ENCODE data around the gene AFAP1L1. TPM values are rescaled to one million over a fixed set of nuclear protein-coding genes. Genes with fewer than 3 reads are reported as not detected.

The AFAP1L1 gene
- total and polyA plus RNA-seq, 5 donors: 26.2 to 59.7 (median 40.3) TPM

- Histone ChIP-seq H3K27ac (ENCODE audit: low read length) (no peak overlapping the region), H3K27me3 (ENCODE audit: control insufficient read depth, insufficient read depth) (no peaks in the 10 kb centered on the region), H3K4me3 (ENCODE audit: low read length) (no peak overlapping the region), H3K4me1 (ENCODE audit: control insufficient read depth, insufficient read depth, low read length) (no peaks in the 10 kb centered on the region), H3K9me3 (ENCODE audit: control insufficient read depth, low read length) (no peaks in the 10 kb centered on the region)
- no peak for DNase-seq
- intact Hi-C loops (cut with DNase I): loop anchor here in 1 of 4 donors (10.0 kb wide), 1 partner anchor 190 kb away; no protein-coding TSS in a partner anchor
- WGBS: 81% methylated on average over 3 of the region's 3 CpGs
- no peak for ATAC-seq
These were observed 103.1 kb downstream of the AFAP1L1 start for GRCh38 chr5:149374801-149375200.

GRCh38 chr5:149375434-149375833, 103.8 kb downstream of the AFAP1L1 start:
- ATAC-seq: no peak
- H3K4me1 ChIP-seq (ENCODE audit: control insufficient read depth, insufficient read depth, low read length): no peaks in the 10 kb centered on the region

GRCh38 chr5:149376104-149376503, 104.4 kb downstream of the AFAP1L1 start:
- H3K9me3 ChIP-seq (ENCODE audit: control insufficient read depth, low read length): no peaks in the 10 kb centered on the region
- 95% methylated on average over 12 of the region's 12 CpGs for WGBS
- intact Hi-C loops (cut with DNase I): loop anchor here in 1 of 4 donors (10.0 kb wide), 1 partner anchor 189 kb away; no protein-coding TSS in a partner anchor
- no peak for DNase-seq
- ATAC-seq: no peak
- H3K4me3 ChIP-seq (ENCODE audit: low read length): no peak overlapping the region
- H3K27me3 ChIP-seq (ENCODE audit: control insufficient read depth, insufficient read depth): no peaks in the 10 kb centered on the region
- H3K27ac ChIP-seq (ENCODE audit: low read length): no peak overlapping the region
- no peaks in the 10 kb centered on the region for H3K4me1 ChIP-seq (ENCODE audit: control insufficient read depth, insufficient read depth, low read length)

More at GRCh38 chr5:149375434-149375833, 103.8 kb downstream of the AFAP1L1 start:
- Histone ChIP-seq H3K27ac (ENCODE audit: low read length) (no peak overlapping the region), H3K9me3 (ENCODE audit: control insufficient read depth, low read length) (no peaks in the 10 kb centered on the region), H3K4me3 (ENCODE audit: low read length) (no peak overlapping the region), H3K27me3 (ENCODE audit: control insufficient read depth, insufficient read depth) (no peaks in the 10 kb centered on the region)
- no peak for DNase-seq
- intact Hi-C loops (cut with DNase I): loop anchor here in 1 of 4 donors (10.0 kb wide), 1 partner anchor 189 kb away; no protein-coding TSS in a partner anchor
- 91% methylated on average over 6 of the region's 6 CpGs for WGBS

GRCh38 chr5:149376711-149377447, 105.2 kb downstream of the AFAP1L1 start:
- H3K4me1 ChIP-seq (ENCODE audit: control insufficient read depth, insufficient read depth, low read length): peaks cover 3% of the 10 kb centered on the region
- no peaks in the 10 kb centered on the region for H3K9me3 ChIP-seq (ENCODE audit: control insufficient read depth, low read length)
- no peaks in the 10 kb centered on the region for H3K27me3 ChIP-seq (ENCODE audit: control insufficient read depth, insufficient read depth)
- WGBS: 94% methylated on average over 7 of the region's 7 CpGs
- H3K4me3 ChIP-seq (ENCODE audit: low read length): no peak overlapping the region
- H3K27ac ChIP-seq (ENCODE audit: low read length): no peak overlapping the region
- no peak for DNase-seq
- intact Hi-C loops (cut with DNase I): loop anchor here in 1 of 4 donors (10.0 kb wide), 1 partner anchor 188 kb away; no protein-coding TSS in a partner anchor
- no peak for ATAC-seq

GRCh38 chr5:149378241-149378820, 106.7 kb downstream of the AFAP1L1 start:
- Histone ChIP-seq H3K4me1 (ENCODE audit: control insufficient read depth, insufficient read depth, low read length) (peaks cover 3% of the 10 kb centered on the region), H3K9me3 (ENCODE audit: control insufficient read depth, low read length) (no peaks in the 10 kb centered on the region), H3K27me3 (ENCODE audit: control insufficient read depth, insufficient read depth) (no peaks in the 10 kb centered on the region), H3K4me3 (ENCODE audit: low read length) (no peak overlapping the region), H3K27ac (ENCODE audit: low read length) (no peak overlapping the region)
- DNase-seq: no peak
- ATAC-seq: no peak
- intact Hi-C loops (cut with DNase I): loop anchor here in 1 of 4 donors (10.0 kb wide), 1 partner anchor 186 kb away; no protein-coding TSS in a partner anchor
- 54% methylated on average over 5 of the region's 5 CpGs for WGBS

GRCh38 chr5:149379177-149379761, 107.6 kb downstream of the AFAP1L1 start, which contains the start of gene IL17B:
TSS of gene IL17B (minus strand) at chr5:149379292. CDS start at chr5:149379225, 67 bp downstream.
- DNase-seq: no peak
- no peak for ATAC-seq
- Histone ChIP-seq H3K27ac (ENCODE audit: low read length) (no peak within 1 kb of the TSS), H3K27me3 (ENCODE audit: control insufficient read depth, insufficient read depth) (no peaks in the 10 kb centered on the region), H3K4me3 (ENCODE audit: low read length) (no peak within 1 kb of the TSS), H3K4me1 (ENCODE audit: control insufficient read depth, insufficient read depth, low read length) (peaks cover 6% of the 10 kb centered on the region), H3K9me3 (ENCODE audit: control insufficient read depth, low read length) (no peaks in the 10 kb centered on the region)
- intact Hi-C loops (cut with DNase I): loop anchor here in 1 of 4 donors (10.0 kb wide), 1 partner anchor 186 kb away; no protein-coding TSS in a partner anchor
- 75% methylated on average over 22 of the region's 22 CpGs for WGBS

- WGBS: 68% methylated on average over 5 of the region's 5 CpGs
- intact Hi-C loops (cut with DNase I): loop anchor here in 3 of 4 donors (2.0 to 10.0 kb wide), 4 partner anchors 52 to 187 kb away; no protein-coding TSS in a partner anchor
- no peak overlapping the region for H3K27ac ChIP-seq (ENCODE audit: low read length)
- no peaks in the 10 kb centered on the region for H3K27me3 ChIP-seq (ENCODE audit: control insufficient read depth, insufficient read depth)
- no peak for DNase-seq
- H3K9me3 ChIP-seq (ENCODE audit: control insufficient read depth, low read length): no peaks in the 10 kb centered on the region
- H3K4me1 ChIP-seq (ENCODE audit: control insufficient read depth, insufficient read depth, low read length): peaks cover 6% of the 10 kb centered on the region
- ATAC-seq: no peak
- H3K4me3 ChIP-seq (ENCODE audit: low read length): no peak overlapping the region
These were observed 108.2 kb downstream of the AFAP1L1 start for GRCh38 chr5:149379818-149380374.

GRCh38 chr5:149380466-149381121, 108.9 kb downstream of the AFAP1L1 start:
- Histone ChIP-seq H3K4me3 (ENCODE audit: low read length) (no peak overlapping the region), H3K4me1 (ENCODE audit: control insufficient read depth, insufficient read depth, low read length) (peaks cover 6% of the 10 kb centered on the region), H3K27me3 (ENCODE audit: control insufficient read depth, insufficient read depth) (no peaks in the 10 kb centered on the region), H3K9me3 (ENCODE audit: control insufficient read depth, low read length) (no peaks in the 10 kb centered on the region), H3K27ac (ENCODE audit: low read length) (peak overlapping the region; percentile 69)
- intact Hi-C loops (cut with DNase I): loop anchor here in 3 of 4 donors (2.0 to 5.0 kb wide), 3 partner anchors 52 to 187 kb away; no protein-coding TSS in a partner anchor
- ATAC-seq (peak; percentile 32 to 66), DNase-seq (peak; percentile 59 to 78 (median 74))
- 53% methylated on average over 16 of the region's 16 CpGs for WGBS

- Histone ChIP-seq H3K27me3 (ENCODE audit: control insufficient read depth, insufficient read depth) (no peaks in the 10 kb centered on the region), H3K9me3 (ENCODE audit: control insufficient read depth, low read length) (no peaks in the 10 kb centered on the region), H3K27ac (ENCODE audit: low read length) (peak overlapping the region; percentile 69), H3K4me1 (ENCODE audit: control insufficient read depth, insufficient read depth, low read length) (peaks cover 6% of the 10 kb centered on the region), H3K4me3 (ENCODE audit: low read length) (no peak overlapping the region)
- DNase-seq (no peak), ATAC-seq (peak in 1 of 2 donors; percentile 1)
- 44% methylated on average over 8 of the region's 8 CpGs for WGBS
- intact Hi-C loops (cut with DNase I): loop anchor here in 3 of 4 donors (2.0 to 5.0 kb wide), 3 partner anchors 51 to 186 kb away; no protein-coding TSS in a partner anchor
These were observed 109.8 kb downstream of the AFAP1L1 start for GRCh38 chr5:149381261-149381985.

Data from right cardiac atrium (tissue), 5 donors.